Stomach smooth muscle (tissue), 2 donors: Measurements from ENCODE around the gene HOXC5.
"Not testable (repeated sequence)": the region's sequence is repeated elsewhere in the genome, so short reads cannot be mapped to it uniquely, and the experiment has no call there.

Experiments
- H3K27ac ChIP-seq: one replicate; pipeline ENCODE4 v1.7.0; 2013; ENCODE audit warnings: mild to moderate bottlenecking, low read length, inconsistent platforms
- H3K27me3 ChIP-seq, 2 donors: one replicate each; pipeline ENCODE4 v1.7.0; 2013; ENCODE audit warnings: low read length in 2 of 2; ENCODE audit not compliant: insufficient read depth in 2 of 2, control insufficient read depth in 1 of 2
- H3K36me3 ChIP-seq, 2 donors: one replicate each; pipeline ENCODE4 v1.7.0; 2013; ENCODE audit warnings: low read length in 2 of 2; ENCODE audit not compliant: control insufficient read depth in 2 of 2, insufficient read depth in 2 of 2
- H3K4me1 ChIP-seq: one replicate; pipeline ENCODE4 v1.7.0; 2013; ENCODE audit warnings: low read length; ENCODE audit not compliant: control insufficient read depth, insufficient read depth
- H3K4me3 ChIP-seq, 2 donors: one replicate each; pipeline ENCODE4 v1.7.0; 2013; ENCODE audit warnings: low read length in 2 of 2
- H3K9ac ChIP-seq, 2 donors: one replicate each; pipeline ENCODE4 v1.7.0; 2013; ENCODE audit warnings: low read length in 2 of 2, mild to moderate bottlenecking in 1 of 2
- H3K9me3 ChIP-seq, 2 donors: one replicate each; pipeline ENCODE4 v1.7.0; 2013; ENCODE audit warnings: low read length in 2 of 2; ENCODE audit not compliant: control insufficient read depth in 2 of 2
- donor health status: healthy.
- donor health status: Pancreatic carcinoma.

HOXC5 gene

DNA sequence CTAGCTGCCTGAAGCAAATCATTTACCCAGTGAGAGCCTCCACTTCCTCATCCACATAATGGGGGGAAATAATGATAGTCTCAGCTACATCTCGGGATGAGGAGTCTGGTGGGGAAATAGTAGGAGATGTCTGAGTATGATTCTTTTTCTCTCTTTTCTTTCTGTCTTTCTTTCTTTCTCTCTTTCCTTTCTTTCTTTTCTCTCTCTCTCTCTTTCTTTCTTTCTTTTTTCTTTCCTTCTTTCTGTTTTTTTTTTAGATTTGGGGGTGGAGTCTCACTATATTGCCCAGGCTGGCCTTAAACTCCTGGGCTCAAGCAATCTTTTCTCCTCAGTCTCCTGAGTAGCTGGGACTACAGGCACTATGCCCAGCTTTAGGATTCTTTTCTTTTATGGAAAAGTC is 33.6 kb downstream of the HOXC5 start:
- Histone ChIP-seq H3K36me3 (no peaks in the 10 kb centered on the region), H3K27me3 (peaks cover 4 to 26% of the 10 kb centered on the region in 2 donors), H3K27ac (no peak overlapping the region), H3K4me1 (no peaks in the 10 kb centered on the region), H3K9ac (no peak overlapping the region), H3K4me3 (no peak overlapping the region), H3K9me3 (no peaks in the 10 kb centered on the region)

DNA sequence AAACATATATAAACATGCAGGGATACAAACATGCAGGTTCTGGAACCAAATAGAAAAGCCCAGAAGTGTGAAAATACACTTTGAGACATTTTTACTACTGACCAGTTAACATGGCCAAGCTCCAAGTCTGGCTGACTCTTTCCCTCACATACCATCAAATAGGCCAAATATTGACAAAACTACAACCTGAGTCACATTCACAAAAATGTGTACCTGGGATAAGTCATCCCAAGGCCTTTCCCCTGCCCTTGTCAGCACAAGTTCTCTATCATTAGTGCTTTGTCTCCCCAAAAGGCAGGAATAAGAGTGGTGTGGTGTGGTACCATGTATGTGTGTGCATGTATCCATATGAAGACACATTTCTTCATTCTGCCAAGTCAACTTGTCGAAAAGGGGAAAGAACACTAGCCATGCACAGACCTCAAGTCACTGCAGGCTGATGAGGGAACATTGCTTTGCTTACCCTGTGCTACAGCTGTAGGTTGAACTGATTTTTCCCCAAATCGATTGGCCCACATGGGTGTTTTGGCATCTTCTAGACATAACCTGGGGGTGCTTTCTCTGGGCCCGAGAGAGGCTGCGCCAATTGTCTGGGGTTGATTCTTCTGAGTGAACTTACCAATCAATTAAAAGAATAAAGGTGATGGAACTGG is 35.7 kb downstream of the HOXC5 start:
- Histone ChIP-seq H3K36me3 (no peaks in the 10 kb centered on the region), H3K9ac (no peak overlapping the region), H3K27me3 (peaks cover 5 to 16% of the 10 kb centered on the region in 2 donors), H3K4me1 (no peaks in the 10 kb centered on the region), H3K9me3 (no peaks in the 10 kb centered on the region), H3K27ac (no peak overlapping the region), H3K4me3 (no peak overlapping the region)

DNA sequence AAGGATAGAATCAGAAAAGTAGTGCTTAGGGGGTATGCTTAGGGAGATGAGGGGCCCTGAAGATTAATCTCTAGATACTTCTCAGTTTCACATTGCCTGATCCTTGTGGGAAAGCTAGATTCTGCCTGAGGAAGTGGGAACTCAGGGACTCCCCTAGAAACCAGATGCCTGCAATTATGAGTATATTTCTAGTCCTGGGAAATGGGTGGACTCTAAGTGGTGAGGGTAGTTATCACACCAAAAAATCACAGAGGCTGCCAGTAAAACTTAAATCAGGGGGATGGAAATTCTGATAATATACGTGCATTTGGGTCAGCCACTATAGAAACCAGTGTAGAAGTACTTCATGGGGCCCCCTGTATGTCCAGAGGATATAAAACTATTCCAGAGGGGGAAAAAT is 39.1 kb downstream of the HOXC5 start:
- H3K9me3 ChIP-seq = no peaks in the 10 kb centered on the region
- H3K36me3 ChIP-seq = no peaks in the 10 kb centered on the region
- no peak overlapping the region for H3K9ac ChIP-seq
- no peak overlapping the region for H3K27ac ChIP-seq
- H3K4me3 ChIP-seq = no peak overlapping the region
- peaks cover 3 to 6% of the 10 kb centered on the region in 2 donors for H3K27me3 ChIP-seq
- peaks cover 2% of the 10 kb centered on the region for H3K4me1 ChIP-seq

DNA sequence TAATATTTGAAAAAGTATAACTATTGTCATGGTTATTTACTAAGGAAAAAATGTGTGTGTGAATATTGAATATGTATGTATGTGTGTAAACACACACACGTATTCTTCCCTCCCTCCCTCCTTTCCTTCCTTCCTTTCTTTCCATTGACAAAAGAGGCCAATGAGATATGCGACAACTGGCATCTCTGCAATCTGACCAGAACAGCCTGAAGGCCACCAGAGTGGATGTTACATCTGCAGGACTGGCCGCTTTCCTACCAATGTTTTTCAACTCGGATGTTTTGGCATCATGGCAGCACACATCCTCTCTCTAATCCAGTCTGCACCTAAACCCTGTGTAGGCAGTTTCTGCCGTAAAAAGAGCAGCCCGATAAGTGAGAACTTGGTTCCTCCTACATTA is 41.5 kb downstream of the HOXC5 start:
- Histone ChIP-seq H3K4me1 (peaks cover 5% of the 10 kb centered on the region), H3K27ac (no peak overlapping the region), H3K27me3 (peaks cover 3 to 6% of the 10 kb centered on the region in 2 donors), H3K4me3 (no peak overlapping the region), H3K9ac (no peak overlapping the region), H3K9me3 (no peaks in the 10 kb centered on the region), H3K36me3 (no peaks in the 10 kb centered on the region)

DNA sequence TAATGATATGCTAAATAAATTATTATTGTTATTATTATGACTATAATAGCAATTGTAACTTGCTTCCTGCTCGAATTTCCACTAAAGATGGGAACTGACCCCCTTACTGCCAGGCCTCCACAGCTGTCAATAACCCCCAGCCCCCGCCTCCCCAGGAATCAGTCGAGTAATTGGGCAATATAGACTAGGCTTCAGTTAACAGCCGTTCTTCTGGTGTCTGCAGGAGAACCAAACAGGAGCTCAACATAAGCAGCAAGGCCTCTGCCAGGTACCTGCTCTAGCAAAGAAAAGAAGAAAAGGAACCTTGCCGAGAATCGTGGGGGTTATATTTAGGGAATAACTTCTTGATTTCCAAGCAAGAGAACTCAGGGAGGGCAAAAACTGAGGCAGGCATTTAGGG is 42.6 kb downstream of the HOXC5 start:
- no peak overlapping the region for H3K27ac ChIP-seq

DNA sequence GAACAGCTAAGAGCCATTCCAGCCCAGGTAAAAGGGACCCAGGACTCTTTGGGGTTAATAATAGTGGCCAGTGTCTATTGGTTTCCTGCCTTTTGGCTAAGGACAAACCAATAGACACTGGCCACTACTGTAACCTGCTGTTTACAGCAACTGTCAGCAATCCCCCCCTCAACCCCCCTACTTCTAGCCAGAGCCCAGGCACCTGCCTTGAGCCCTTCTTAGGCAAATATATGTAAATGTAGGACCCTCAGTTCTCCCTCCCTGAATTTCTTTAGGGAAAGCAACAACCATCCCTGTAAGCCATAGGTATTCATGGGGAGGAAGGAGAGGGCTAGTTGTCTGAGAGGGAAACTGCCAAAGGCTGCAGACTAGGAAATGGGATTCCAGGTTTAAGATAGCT is 43.1 kb downstream of the HOXC5 start:
- Histone ChIP-seq H3K9me3 (no peaks in the 10 kb centered on the region), H3K36me3 (no peaks in the 10 kb centered on the region), H3K9ac (no peak overlapping the region), H3K27me3 (peaks cover 1 to 5% of the 10 kb centered on the region in 2 donors), H3K27ac (no peak overlapping the region), H3K4me3 (no peak overlapping the region), H3K4me1 (peaks cover 5% of the 10 kb centered on the region)

More for the DNA sequence above, 42.6 kb downstream of the HOXC5 start:
- Histone ChIP-seq H3K9me3 (no peaks in the 10 kb centered on the region), H3K4me1 (peaks cover 5% of the 10 kb centered on the region), H3K27me3 (peaks cover 3 to 6% of the 10 kb centered on the region in 2 donors), H3K9ac (no peak overlapping the region), H3K4me3 (no peak overlapping the region), H3K36me3 (no peaks in the 10 kb centered on the region)

DNA sequence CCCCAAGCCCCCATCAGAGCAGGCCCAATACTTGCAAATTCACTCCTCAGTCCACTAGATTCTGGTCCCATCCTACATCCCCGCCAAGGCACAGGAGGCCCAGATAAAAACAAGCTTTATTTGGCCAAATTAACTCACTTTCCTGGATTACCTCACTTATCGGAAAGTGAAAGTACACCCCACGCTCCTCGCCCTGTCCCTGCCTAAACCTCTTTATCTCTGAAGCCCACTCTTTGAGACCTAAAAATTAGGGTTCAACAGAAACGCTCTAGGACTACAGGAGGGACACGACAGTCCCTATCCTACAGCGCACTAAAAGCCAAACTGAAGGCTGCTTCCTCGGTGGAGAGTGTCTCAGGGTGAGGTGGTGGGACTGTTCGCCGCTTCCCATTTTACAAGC is 45.0 kb downstream of the HOXC5 start:
- Histone ChIP-seq H3K27ac (peak overlapping the region; percentile 18), H3K9ac (peak overlapping the region in 1 of 2 donors; percentile 55), H3K4me3 (peak overlapping the region in 1 of 2 donors; percentile 40)
- H3K36me3 ChIP-seq, H3K27me3 ChIP-seq, H3K9me3 ChIP-seq, H3K4me1 ChIP-seq: not testable (repeated sequence)

DNA sequence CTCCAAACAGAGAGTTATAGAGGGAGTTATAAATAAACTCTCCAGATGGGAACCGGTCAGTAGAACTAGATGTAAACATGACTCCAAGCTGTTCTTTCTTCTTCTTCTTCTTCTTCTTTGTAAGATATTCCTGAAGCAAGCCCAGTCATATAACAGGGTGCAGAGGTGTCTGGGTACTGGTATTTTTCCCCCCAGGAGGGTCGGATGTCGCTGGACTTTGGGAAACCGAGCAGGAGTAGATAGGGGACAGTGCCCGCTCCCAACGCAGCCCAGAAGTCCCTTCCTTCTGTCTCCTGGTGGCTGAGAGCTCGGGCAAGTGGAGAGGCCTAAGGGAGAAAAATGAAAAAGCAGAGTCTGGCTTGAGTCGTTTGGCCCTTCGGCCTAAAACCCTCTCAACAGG is 46.3 kb downstream of the HOXC5 start:
- H3K36me3 ChIP-seq, H3K4me1 ChIP-seq, H3K27me3 ChIP-seq, H3K9me3 ChIP-seq: not testable (repeated sequence)
- Histone ChIP-seq H3K4me3 (peak overlapping the region in 1 of 2 donors; percentile 54), H3K9ac (peak overlapping the region in 1 of 2 donors; percentile 29), H3K27ac (peak overlapping the region; percentile 49)

DNA sequence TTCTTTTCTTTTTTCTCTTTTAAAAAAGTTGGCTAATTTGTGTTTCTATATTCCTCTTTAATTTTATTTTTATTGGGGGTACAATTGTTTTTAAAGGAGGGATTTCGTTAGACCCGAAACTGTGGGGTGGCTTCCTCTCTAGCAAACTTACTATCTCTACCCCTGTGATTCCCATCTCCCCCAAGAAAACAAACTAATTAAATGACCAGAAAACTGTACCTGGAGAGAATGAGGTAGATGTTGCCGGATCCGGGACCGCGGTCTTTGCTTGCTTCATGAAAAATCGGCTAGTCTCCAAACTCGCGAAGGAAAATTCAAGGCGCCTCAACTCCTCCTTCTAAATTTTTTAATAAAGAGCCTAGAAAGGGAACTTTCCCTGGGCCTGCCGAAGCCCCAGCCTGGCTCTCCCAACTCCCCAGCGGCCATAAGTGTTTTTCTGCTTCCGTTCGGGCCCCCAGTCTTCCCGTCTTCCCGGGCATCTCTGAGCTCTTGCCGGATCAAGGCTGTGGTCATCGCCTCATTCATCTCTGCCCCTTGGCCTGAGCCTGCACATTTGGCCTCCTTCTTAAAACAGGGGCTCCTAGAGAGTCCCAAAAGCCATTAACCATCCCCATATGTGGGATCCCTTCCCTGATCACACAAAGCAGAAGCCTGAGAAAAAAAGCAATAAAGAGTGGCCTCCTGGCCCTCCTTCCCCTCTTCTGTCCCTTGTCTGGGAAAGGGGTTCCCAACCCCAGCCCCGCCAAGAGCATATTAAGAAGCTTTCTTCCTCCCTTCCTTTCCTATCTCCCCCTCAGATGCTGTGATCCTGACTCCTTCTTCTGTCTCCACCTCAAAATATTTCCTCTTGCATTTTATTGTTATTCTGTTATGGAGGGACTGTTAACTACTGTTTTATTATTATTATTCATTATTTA is 47.4 kb downstream of the HOXC5 start:
- H3K27me3 ChIP-seq, H3K9ac ChIP-seq, H3K9me3 ChIP-seq, H3K4me1 ChIP-seq, H3K36me3 ChIP-seq: not testable (repeated sequence)
- Histone ChIP-seq H3K27ac (peak overlapping the region; percentile 49), H3K4me3 (peak overlapping the region in 1 of 2 donors; percentile 44)

DNA sequence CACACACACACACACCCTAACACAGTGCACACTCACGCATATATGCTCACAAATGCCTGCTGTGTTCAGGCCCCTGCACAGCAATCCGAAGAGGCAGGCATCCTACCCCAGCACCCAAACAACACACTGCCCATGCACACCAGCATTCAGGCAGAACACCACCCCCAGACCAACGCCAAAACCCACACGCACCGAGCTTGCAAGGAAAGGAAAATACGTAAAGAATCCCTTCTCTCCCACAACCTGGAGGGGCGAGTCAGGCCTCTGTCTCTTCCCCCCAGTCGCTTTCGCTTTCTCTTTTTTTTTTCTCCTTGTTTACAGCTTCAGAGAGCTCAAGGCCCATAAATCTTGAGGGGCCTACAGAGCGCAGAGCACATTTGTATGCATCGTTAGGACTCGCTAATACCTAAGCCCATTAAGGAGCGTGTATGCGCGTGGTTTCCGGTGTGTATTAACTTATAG is 48.2 kb downstream of the HOXC5 start:
- Histone ChIP-seq H3K4me3 (peak overlapping the region in 1 of 2 donors; percentile 29), H3K9ac (peak overlapping the region in 1 of 2 donors; percentile 9)
- H3K27ac ChIP-seq, H3K27me3 ChIP-seq, H3K9me3 ChIP-seq, H3K4me1 ChIP-seq, H3K36me3 ChIP-seq: not testable (repeated sequence)
